ENCODE results near the gene SMG5. TPM values are rescaled to one million over a fixed set of nuclear protein-coding genes. Genes with fewer than 3 reads are reported as not detected.

The SMG5 gene
- polyA plus RNA-seq, 3 donors, result 4.4 to 72.4 (median 7.0) TPM

- H3K27me3 Mint-ChIP-seq (ENCODE audit: low read depth in 3 of 3), result no peaks in the 10 kb centered on the region
- H3K36me3 Mint-ChIP-seq, result peaks cover 59 to 81% of the 10 kb centered on the region in 2 donors
- peaks cover 65 to 73% of the 10 kb centered on the region in 2 donors for H3K36me3 ChIP-seq (replicated peaks in 1 of 2; ENCODE audit: control insufficient read depth in 1 of 2, insufficient read depth in 2 of 2, low read length in 2 of 2)
- peak overlapping the region; percentile 67 to 83 for H3K4me3 Mint-ChIP-seq
- H3K9me3 ChIP-seq (replicated peaks in 1 of 2; ENCODE audit: control insufficient read depth in 1 of 2, insufficient read depth in 1 of 2, low read length in 2 of 2), result no peaks in the 10 kb centered on the region
- DNase-seq, result peak in 2 of 3 donors; percentile 43 to 73
- no peak for TF ChIP-seq CTCF (IDR thresholded peaks at IDR 0.05)
- H3K4me1 ChIP-seq (ENCODE audit: control insufficient read depth in 1 of 2, insufficient read depth in 2 of 2, low read length in 2 of 2), result peaks cover 60 to 63% of the 10 kb centered on the region in 2 donors
- peak overlapping the region; percentile 85 to 95 (median 88) for H3K27ac Mint-ChIP-seq
- H3K27ac ChIP-seq (ENCODE audit: low read depth in 1 of 2, low read length in 2 of 2), result peak overlapping the region; percentile 80 to 89
- peaks cover 41% of the 10 kb centered on the region for H4K20me1 ChIP-seq (ENCODE audit: insufficient read depth, low read length)
- H3K9ac ChIP-seq (ENCODE audit: insufficient read depth, low read length, poor library complexity, severe bottlenecking), result peak overlapping the region; percentile 32
- H3K27me3 ChIP-seq (ENCODE audit: control insufficient read depth in 2 of 2, insufficient read depth in 2 of 2, low read length in 2 of 2), result no peaks in the 10 kb centered on the region
- no peaks in the 10 kb centered on the region for H3K9me3 Mint-ChIP-seq
- H3K4me1 Mint-ChIP-seq, result peaks cover 50% of the 10 kb centered on the region
- no peak overlapping the region for H2AFZ ChIP-seq (ENCODE audit: insufficient read depth, low read depth, low read length, poor library complexity, severe bottlenecking)
- H3K4me3 ChIP-seq (replicated peaks in 1 of 3; ENCODE audit: low read depth in 2 of 3, low read length in 3 of 3), result peak overlapping the region in 2 of 3 experiments; percentile 8 to 65
- intact Hi-C loops (cut with micrococcal nuclease), result loop anchor here in 1 of 2 donors (10.0 kb wide), 1 partner anchor 58 kb away; the partner anchor contains the start of genes CCT3 and TSACC
- H3K4me2 ChIP-seq (replicated peaks; ENCODE audit: extremely low read depth, low read length, poor library complexity, severe bottlenecking), result peak overlapping the region; percentile 73
- H3K79me2 ChIP-seq (ENCODE audit: insufficient read depth, low read length), result peaks cover 55% of the 10 kb centered on the region
Measured at GRCh38 chr1:156276532-156276931, 6.1 kb downstream of the SMG5 start.

- H3K36me3 ChIP-seq (replicated peaks in 1 of 2; ENCODE audit: control insufficient read depth in 1 of 2, insufficient read depth in 2 of 2, low read length in 2 of 2), result peaks cover 93 to 100% of the 10 kb centered on the region in 2 donors
- no peak overlapping the region for H3K4me2 ChIP-seq (replicated peaks; ENCODE audit: extremely low read depth, low read length, poor library complexity, severe bottlenecking)
- peaks cover 0 to 2% of the 10 kb centered on the region in 2 donors for H3K4me1 ChIP-seq (ENCODE audit: control insufficient read depth in 1 of 2, insufficient read depth in 2 of 2, low read length in 2 of 2)
- peaks cover 37% of the 10 kb centered on the region for H4K20me1 ChIP-seq (ENCODE audit: insufficient read depth, low read length)
- TF ChIP-seq CTCF (IDR thresholded peaks at IDR 0.05), result no peak
- Mint-ChIP-seq H3K4me1 (no peaks in the 10 kb centered on the region), H3K27ac (peak overlapping the region in 1 of 7 donors; percentile 4), H3K9me3 (peaks cover 0 to 2% (median 0%) of the 10 kb centered on the region in 7 donors), H3K27me3 (ENCODE audit: low read depth in 3 of 3) (peaks cover 0 to 2% (median 0%) of the 10 kb centered on the region in 3 donors), H3K4me3 (no peak overlapping the region), H3K36me3 (peaks cover 86 to 97% of the 10 kb centered on the region in 2 donors)
- intact Hi-C loops (cut with micrococcal nuclease), result loop anchor here in 1 of 2 donors (10.0 kb wide), 1 partner anchor 64 kb away; the partner anchor contains the start of genes CCT3 and TSACC
- WGBS (ENCODE audit: insufficient coverage), result no CpG with 5 or more reads among the region's 3 CpGs
- no peaks in the 10 kb centered on the region for H3K27me3 ChIP-seq (ENCODE audit: control insufficient read depth in 2 of 2, insufficient read depth in 2 of 2, low read length in 2 of 2)
- H3K79me2 ChIP-seq (ENCODE audit: insufficient read depth, low read length), result peaks cover 18% of the 10 kb centered on the region
- H3K9me3 ChIP-seq (replicated peaks in 1 of 2; ENCODE audit: control insufficient read depth in 1 of 2, insufficient read depth in 1 of 2, low read length in 2 of 2), result no peaks in the 10 kb centered on the region
- no peak overlapping the region for H2AFZ ChIP-seq (ENCODE audit: insufficient read depth, low read depth, low read length, poor library complexity, severe bottlenecking)
- H3K9ac ChIP-seq (ENCODE audit: insufficient read depth, low read length, poor library complexity, severe bottlenecking), result no peak overlapping the region
- no peak overlapping the region for H3K27ac ChIP-seq (ENCODE audit: low read depth in 1 of 2, low read length in 2 of 2)
- H3K4me3 ChIP-seq (replicated peaks in 1 of 3; ENCODE audit: low read depth in 2 of 3, low read length in 3 of 3), result no peak overlapping the region
- DNase-seq, result no peak
Measured at GRCh38 chr1:156270314-156270713, 12.3 kb downstream of the SMG5 start.

Data from CD14-positive monocyte (primary cell).